Transverse colon (tissue), 4 donors: Measurements from ENCODE around the gene TBC1D22B. TPM values are rescaled to one million over a fixed set of nuclear protein-coding genes. Genes with fewer than 3 reads are reported as not detected.

Experiments
- DNase-seq: peaks from one replicate; pipeline ENCODE4 v3.0.0-alpha.2; 2019
- H3K27ac ChIP-seq, 4 donors: fragments of 200-600 bp; sonication (generic); 2 replicates each; pipeline ENCODE4 v1.5.1; 2016 to 2018; ENCODE audit warnings: inconsistent platforms in 4 of 4
- H3K27me3 ChIP-seq: fragments of 200-600 bp; sonication (generic); 2 replicates; pipeline ENCODE4 v1.5.1; 2017; ENCODE audit warnings: inconsistent platforms
- H3K36me3 ChIP-seq, 4 donors: fragments of 200-600 bp; sonication (generic); 2 replicates each; pipeline ENCODE4 v1.5.1; 2017 to 2019; ENCODE audit warnings: inconsistent platforms in 4 of 4
- H3K4me1 ChIP-seq, 4 donors: fragments of 200-600 bp; sonication (generic); 2 replicates each; pipeline ENCODE4 v1.5.1; 2017 to 2020; ENCODE audit warnings: inconsistent platforms in 4 of 4
- H3K4me3 ChIP-seq, 4 donors: fragments of 200-600 bp; sonication (generic); 1 replicate in 1 of 4; 2 replicates in 3 of 4; pipeline versions ENCODE4 v1.5.1 to v1.6.1; 2017 to 2019; ENCODE audit warnings: inconsistent platforms in 4 of 4
- H3K9me3 ChIP-seq, 2 donors: fragments of 200-600 bp; sonication (generic); 2 replicates each; pipeline ENCODE4 v1.5.1; 2017 to 2019; ENCODE audit warnings: inconsistent platforms in 2 of 2
- EP300 ChIP-seq: sonication (generic); formaldehyde crosslinking; IDR thresholded peaks from one replicate; pipeline ENCODE4 v1.6.1; 2017; ENCODE audit warnings: antibody characterized with exemption, low read depth
- POLR2A ChIP-seq: fragments of 450-650 bp; IDR thresholded peaks from one replicate; pipeline ENCODE4 v1.6.1; 2016; ENCODE audit warnings: antibody characterized with exemption, mild to moderate bottlenecking, moderate library complexity
- POLR2AphosphoS5 ChIP-seq, 3 donors: sonication (generic); formaldehyde crosslinking; IDR thresholded peaks; one replicate each; pipeline ENCODE4 v1.6.1; 2016; ENCODE audit warnings: antibody characterized with exemption in 3 of 3
- WGBS, 2 donors: methylation state at CpG; one replicate each; pipeline ENCODE4 v1.1.5; 2018; ENCODE audit warnings: low coverage in 1 of 2; 5-methylcytosine and 5-hydroxymethylcytosine counted together
- in situ Hi-C, 4 donors: fragments of 200-750 bp; cut with MboI; loops; one replicate each; pipeline versions ENCODE4 v1.15.0 to v1.15.1; 2017; ENCODE audit warnings: low sequenced_read_pairs in 3 of 4, low pct_ligation_motif_present in 1 of 4, low pct_unique_long_range_greater_than_20kb in 1 of 4
- intact Hi-C: fragments of 100-400 bp; cut with DNase I; formaldehyde crosslinking; loops from one replicate; pipeline ENCODE4 v1.15.1; 2023; ENCODE audit warnings: low total_unique reads
- total RNA-seq, 4 donors: library from RNA; depleted of rRNA; stranded (reverse); fragments of >200 nt; gene quantifications; one replicate each; pipeline ENCODE4 v1.1.0, GENCODE V29; 2016
- TF ChIP-seq, protein P1 (sequence below), 5 experiments: fragments of 200-600 bp in 3 of 5; fragments of 450-650 bp in 2 of 5; sonication (generic) in 3 of 5; IDR thresholded peaks; 1 replicate in 2 of 5; 2 replicates in 3 of 5; pipeline ENCODE4 v1.5.1; 2016 to 2017; ENCODE audit warnings: antibody characterized with exemption in 5 of 5, inconsistent platforms in 3 of 5, mild to moderate bottlenecking in 2 of 5, moderate library complexity in 1 of 5

Gene TBC1D22B
- total RNA-seq, 4 donors from 2014 or later, result 9.0 to 15.7 (median 12.6) TPM

GRCh38 chr6:37366910-37367309 lies 109.3 kb downstream of the TBC1D22B start:
- no peak overlapping the region for H3K27ac ChIP-seq
- TF ChIP-seq, protein P1, sequence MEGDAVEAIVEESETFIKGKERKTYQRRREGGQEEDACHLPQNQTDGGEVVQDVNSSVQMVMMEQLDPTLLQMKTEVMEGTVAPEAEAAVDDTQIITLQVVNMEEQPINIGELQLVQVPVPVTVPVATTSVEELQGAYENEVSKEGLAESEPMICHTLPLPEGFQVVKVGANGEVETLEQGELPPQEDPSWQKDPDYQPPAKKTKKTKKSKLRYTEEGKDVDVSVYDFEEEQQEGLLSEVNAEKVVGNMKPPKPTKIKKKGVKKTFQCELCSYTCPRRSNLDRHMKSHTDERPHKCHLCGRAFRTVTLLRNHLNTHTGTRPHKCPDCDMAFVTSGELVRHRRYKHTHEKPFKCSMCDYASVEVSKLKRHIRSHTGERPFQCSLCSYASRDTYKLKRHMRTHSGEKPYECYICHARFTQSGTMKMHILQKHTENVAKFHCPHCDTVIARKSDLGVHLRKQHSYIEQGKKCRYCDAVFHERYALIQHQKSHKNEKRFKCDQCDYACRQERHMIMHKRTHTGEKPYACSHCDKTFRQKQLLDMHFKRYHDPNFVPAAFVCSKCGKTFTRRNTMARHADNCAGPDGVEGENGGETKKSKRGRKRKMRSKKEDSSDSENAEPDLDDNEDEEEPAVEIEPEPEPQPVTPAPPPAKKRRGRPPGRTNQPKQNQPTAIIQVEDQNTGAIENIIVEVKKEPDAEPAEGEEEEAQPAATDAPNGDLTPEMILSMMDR (IDR thresholded peaks at IDR 0.05), result no peak
- no peak for TF ChIP-seq POLR2AphosphoS5 (IDR thresholded peaks at IDR 0.05)
- H3K36me3 ChIP-seq, result peaks cover 0 to 20% (median 4%) of the 10 kb centered on the region in 4 donors
- intact Hi-C loops (no loop called here), in situ Hi-C loops (no loop called here)
- H3K27me3 ChIP-seq, result no peaks in the 10 kb centered on the region
- no peaks in the 10 kb centered on the region for H3K4me1 ChIP-seq
- H3K9me3 ChIP-seq, result no peaks in the 10 kb centered on the region
- WGBS, 2 donors, result 95 to 97% methylated on average over 3 of the region's 3 CpGs
- no peak for DNase-seq
- no peak overlapping the region for H3K4me3 ChIP-seq

GRCh38 chr6:37368961-37369320 lies 111.4 kb downstream of the TBC1D22B start:
- Histone ChIP-seq H3K27ac (no peak overlapping the region), H3K4me3 (no peak overlapping the region), H3K36me3 (peaks cover 0 to 20% (median 4%) of the 10 kb centered on the region in 4 donors), H3K4me1 (no peaks in the 10 kb centered on the region), H3K9me3 (no peaks in the 10 kb centered on the region), H3K27me3 (no peaks in the 10 kb centered on the region)
- 85 to 100% methylated on average over 1 of the region's 1 CpG for WGBS, 2 donors
- no peak for DNase-seq
- in situ Hi-C loops, result no loop called here
- TF ChIP-seq POLR2AphosphoS5 (IDR thresholded peaks at IDR 0.05), result no peak
- TF ChIP-seq, protein P1 (IDR thresholded peaks at IDR 0.05), result no peak
- no peak for TF ChIP-seq EP300
- no peak for TF ChIP-seq POLR2A
- intact Hi-C loops, result no loop called here

DNA sequence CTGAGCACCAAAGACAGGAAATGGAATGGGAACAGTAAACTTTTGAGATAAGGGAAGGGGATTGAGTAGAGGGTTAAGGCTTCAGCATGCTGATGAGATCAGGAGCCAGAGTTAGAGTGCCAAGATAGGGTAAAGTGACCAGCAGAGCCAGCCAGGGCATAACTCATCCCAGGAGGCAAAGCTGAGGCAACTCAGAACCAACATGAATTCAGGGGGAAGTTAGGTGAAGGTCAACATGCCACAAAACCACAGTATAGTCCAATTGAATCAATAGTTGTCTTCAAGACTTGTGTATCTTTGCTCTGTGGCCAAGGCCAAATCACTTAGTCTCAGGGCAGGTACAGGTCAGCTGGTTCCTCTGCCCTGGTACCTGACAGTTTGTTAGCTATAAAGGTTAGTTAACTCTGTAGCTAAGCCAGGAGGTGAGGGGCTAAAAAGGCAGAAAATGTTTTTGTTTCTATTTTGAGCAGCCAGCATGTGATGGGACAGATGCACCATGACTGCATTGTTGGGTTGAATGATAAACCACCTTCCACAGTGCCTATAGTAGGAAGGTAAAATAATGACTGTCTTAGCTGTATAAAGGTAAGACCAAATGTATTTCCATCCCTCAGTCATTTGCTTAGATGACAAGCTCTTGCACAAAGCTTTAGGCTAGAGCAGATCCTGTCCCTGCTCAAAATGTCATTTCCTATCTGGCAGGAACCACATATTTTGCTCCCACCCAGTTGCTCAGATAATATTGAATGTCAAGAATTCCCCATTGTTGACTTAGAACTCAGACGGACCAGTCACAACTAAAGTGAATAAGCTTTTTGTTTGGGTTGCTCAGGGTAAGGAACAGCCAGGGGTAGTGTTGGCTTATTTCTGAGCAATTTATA lies 112.0 kb downstream of the TBC1D22B start:
- no peak overlapping the region for H3K4me3 ChIP-seq
- no peaks in the 10 kb centered on the region for H3K4me1 ChIP-seq
- in situ Hi-C loops, result no loop called here
- H3K36me3 ChIP-seq, result peaks cover 0 to 20% (median 4%) of the 10 kb centered on the region in 4 donors
- no peaks in the 10 kb centered on the region for H3K9me3 ChIP-seq
- no peak overlapping the region for H3K27ac ChIP-seq
- intact Hi-C loops, result no loop called here
- WGBS, 2 donors, result 54 to 60% methylated on average over 1 of the region's 1 CpG
- H3K27me3 ChIP-seq, result no peaks in the 10 kb centered on the region
- DNase-seq, result no peak
- TF ChIP-seq POLR2AphosphoS5 (IDR thresholded peaks at IDR 0.05), result no peak
- no peak for TF ChIP-seq EP300
- TF ChIP-seq, protein P1 (IDR thresholded peaks at IDR 0.05), result no peak
- no peak for TF ChIP-seq POLR2A

GRCh38 chr6:37371154-37372083 lies 113.8 kb downstream of the TBC1D22B start:
- Histone ChIP-seq H3K27me3 (no peaks in the 10 kb centered on the region), H3K9me3 (no peaks in the 10 kb centered on the region), H3K4me1 (no peaks in the 10 kb centered on the region), H3K4me3 (no peak overlapping the region), H3K36me3 (peaks cover 0 to 23% (median 6%) of the 10 kb centered on the region in 4 donors), H3K27ac (no peak overlapping the region)
- in situ Hi-C loops, result no loop called here
- 86 to 92% methylated on average over 2 to 4 of the region's 4 CpGs for WGBS, 2 donors
- no peak for DNase-seq
- intact Hi-C loops, result no loop called here
- no peak for TF ChIP-seq EP300
- TF ChIP-seq POLR2AphosphoS5 (IDR thresholded peaks at IDR 0.05), result no peak
- TF ChIP-seq, protein P1 (IDR thresholded peaks at IDR 0.05), result no peak
- TF ChIP-seq POLR2A, result no peak
